HL-60 (cell line): ENCODE data around the gene CDK3.

Experiments used
- CTCF ChIP-seq: IDR thresholded peaks from one replicate; pipeline ENCODE4 v1.5.1; 2011; ENCODE audit warnings: low read length, control low read depth, inconsistent platforms; ENCODE audit not compliant: insufficient read depth
- POLR2AphosphoS5 ChIP-seq: IDR thresholded peaks from 2 replicates; pipeline ENCODE4 v1.6.1; 2012; ENCODE audit warnings: low read depth
- SPI1 ChIP-seq: IDR thresholded peaks from 2 replicates; pipeline ENCODE4 v1.6.1; 2012; ENCODE audit warnings: low read depth, mild to moderate bottlenecking, borderline replicate concordance

- TF ChIP-seq CTCF (no peak), POLR2AphosphoS5 (no peak), SPI1 (no peak)
Measured at GRCh38 chr17:76003915-76004314, 3.3 kb downstream of the CDK3 start.
